ENCODE data around the gene PARD3B.

PARD3B gene

DNA sequence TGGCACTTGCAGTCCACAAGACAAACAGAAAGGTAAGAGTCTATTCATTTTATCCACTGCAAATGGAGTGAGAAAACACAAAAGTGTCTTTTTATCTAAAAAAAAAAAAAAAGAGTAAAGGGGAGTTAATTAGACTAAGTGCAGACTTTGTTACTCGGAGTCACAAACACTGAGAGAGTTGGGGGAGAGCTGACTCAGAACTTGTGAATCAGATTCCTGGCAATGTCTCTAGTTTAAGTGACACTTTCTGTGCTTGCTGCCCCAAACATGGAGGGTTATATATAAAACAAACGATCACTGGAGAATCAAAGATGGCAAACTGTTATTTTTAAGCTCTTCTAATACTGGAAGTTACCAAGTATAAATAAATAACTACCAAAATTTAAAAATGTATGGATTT lies 631.3 kb downstream of the PARD3B start:
- in situ Hi-C loops (cut with MboI; ENCODE audit: low sequenced_read_pairs, unreplicated experiment): no loop called here
- no peak for DNase-seq (ENCODE audit: low spot score)

DNA sequence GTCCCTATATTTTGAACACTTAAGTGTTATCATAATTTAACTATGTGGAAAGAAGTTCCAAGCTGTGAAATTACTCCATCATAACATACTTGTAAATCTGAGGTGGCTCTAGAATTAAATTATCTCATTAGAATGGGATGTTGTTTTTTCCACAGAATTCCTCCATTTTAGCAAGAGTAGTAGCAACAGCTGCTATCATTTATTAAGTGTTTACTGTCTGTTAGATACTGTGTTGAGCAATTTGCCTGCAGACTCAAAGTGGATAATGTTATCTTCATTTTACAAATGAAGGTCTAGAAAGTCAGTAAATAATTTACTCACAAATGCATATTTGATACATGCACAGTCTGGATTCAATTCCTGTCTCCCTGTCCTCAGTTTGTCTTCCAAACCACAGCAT lies 632.3 kb downstream of the PARD3B start:
- in situ Hi-C loops (cut with MboI; ENCODE audit: low sequenced_read_pairs, unreplicated experiment): no loop called here
- TF ChIP-seq, protein P1, sequence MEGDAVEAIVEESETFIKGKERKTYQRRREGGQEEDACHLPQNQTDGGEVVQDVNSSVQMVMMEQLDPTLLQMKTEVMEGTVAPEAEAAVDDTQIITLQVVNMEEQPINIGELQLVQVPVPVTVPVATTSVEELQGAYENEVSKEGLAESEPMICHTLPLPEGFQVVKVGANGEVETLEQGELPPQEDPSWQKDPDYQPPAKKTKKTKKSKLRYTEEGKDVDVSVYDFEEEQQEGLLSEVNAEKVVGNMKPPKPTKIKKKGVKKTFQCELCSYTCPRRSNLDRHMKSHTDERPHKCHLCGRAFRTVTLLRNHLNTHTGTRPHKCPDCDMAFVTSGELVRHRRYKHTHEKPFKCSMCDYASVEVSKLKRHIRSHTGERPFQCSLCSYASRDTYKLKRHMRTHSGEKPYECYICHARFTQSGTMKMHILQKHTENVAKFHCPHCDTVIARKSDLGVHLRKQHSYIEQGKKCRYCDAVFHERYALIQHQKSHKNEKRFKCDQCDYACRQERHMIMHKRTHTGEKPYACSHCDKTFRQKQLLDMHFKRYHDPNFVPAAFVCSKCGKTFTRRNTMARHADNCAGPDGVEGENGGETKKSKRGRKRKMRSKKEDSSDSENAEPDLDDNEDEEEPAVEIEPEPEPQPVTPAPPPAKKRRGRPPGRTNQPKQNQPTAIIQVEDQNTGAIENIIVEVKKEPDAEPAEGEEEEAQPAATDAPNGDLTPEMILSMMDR (IDR thresholded peaks at IDR 0.05; ENCODE audit: borderline replicate concordance, control extremely low read depth, extremely low read depth, insufficient read depth, missing control alignments): no peak
- DNase-seq (ENCODE audit: low spot score): no peak

More for the DNA sequence above, 631.3 kb downstream of the PARD3B start:
- TF ChIP-seq, protein P1 (IDR thresholded peaks at IDR 0.05; ENCODE audit: borderline replicate concordance, control extremely low read depth, extremely low read depth, insufficient read depth, missing control alignments): no peak

DNA sequence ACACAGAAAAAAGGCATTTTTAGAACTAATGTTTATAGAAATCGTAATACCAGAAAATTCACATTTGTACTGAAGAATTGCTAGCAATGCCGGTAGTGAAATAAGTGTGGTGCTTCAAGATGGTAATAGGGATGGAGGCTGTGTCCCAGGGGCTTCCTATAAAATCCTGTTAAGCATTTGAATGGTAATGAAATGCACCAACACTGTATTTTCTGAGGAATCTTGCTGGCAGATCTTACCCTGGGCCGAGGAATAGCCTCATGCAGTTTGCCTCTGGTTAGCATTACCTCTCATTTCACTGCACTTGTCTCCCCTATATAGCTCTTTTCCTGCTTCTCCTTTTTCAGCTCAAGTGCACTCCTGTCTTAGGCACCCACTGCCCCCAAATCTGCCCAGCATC lies 635.5 kb downstream of the PARD3B start:
- DNase-seq (ENCODE audit: low spot score): no peak
- TF ChIP-seq, protein P1 (IDR thresholded peaks at IDR 0.05; ENCODE audit: borderline replicate concordance, control extremely low read depth, extremely low read depth, insufficient read depth, missing control alignments): no peak
- in situ Hi-C loops (cut with MboI; ENCODE audit: low sequenced_read_pairs, unreplicated experiment): no loop called here

DNA sequence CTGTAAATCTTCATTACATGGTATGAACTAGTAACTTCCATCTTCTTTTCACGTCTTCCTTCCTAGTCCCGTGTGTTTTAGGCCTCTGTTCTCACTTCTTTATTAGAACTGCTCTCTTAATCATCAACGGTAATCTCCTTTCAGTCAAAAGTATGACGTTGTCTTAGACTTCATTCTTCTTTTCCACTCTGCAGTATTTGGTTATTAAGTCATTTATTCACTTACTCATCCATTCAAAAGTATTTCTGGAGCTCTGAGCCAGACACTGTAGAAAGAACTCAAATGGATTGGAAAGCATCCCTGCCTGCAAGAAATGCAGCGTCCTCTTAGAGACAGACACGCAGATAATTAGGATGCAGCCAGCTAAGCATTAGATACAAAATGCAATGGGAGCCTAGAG lies 642.5 kb downstream of the PARD3B start:
- TF ChIP-seq, protein P1 (IDR thresholded peaks at IDR 0.05; ENCODE audit: borderline replicate concordance, control extremely low read depth, extremely low read depth, insufficient read depth, missing control alignments): no peak
- in situ Hi-C loops (cut with MboI; ENCODE audit: low sequenced_read_pairs, unreplicated experiment): no loop called here
- DNase-seq (ENCODE audit: low spot score): no peak

DNA sequence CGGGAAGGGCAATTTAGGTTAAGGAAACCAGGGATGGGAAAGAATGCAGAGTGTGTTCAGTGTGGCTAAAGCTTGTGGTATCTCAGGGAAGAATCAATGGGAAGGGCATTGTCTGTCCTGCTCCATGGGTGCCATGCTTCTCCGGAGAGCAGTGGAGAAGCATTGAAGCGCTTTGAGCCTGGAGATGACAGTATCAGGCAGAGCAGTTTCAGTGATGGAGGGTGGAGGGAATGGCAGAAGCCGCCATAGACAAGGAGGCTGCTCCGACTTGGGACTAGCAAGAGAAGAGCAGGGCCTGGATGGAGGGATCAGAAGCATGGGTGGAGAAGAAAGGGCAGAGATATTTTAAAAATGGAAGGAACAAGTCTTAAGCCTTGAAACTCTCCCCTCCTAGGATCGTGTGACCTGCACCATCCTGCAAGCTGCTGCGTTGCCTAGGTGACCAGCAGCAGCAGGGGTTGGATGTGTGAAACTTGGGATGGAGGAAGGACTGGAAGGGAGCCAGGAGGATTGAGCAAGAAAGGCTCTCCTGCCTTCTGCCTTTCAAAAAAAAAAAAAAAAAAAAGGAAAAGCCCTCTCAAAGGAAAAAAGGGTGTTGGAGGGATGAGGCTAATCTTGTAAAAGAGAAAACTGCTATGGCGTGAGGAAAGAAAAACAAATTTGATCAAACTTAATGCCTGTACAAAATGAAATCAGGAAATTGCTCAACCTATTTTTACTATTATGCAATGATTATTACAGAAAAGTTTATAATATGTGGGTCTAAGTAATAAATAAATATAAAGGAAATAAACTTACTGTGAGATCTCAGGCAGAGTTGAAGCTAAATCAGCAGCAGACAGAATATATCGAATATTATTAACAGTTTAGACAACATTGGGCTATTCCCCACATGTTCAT lies 643.2 kb downstream of the PARD3B start:
- no peak for DNase-seq (ENCODE audit: low spot score)
- TF ChIP-seq, protein P1 (IDR thresholded peaks at IDR 0.05; ENCODE audit: borderline replicate concordance, control extremely low read depth, extremely low read depth, insufficient read depth, missing control alignments): no peak

DNA sequence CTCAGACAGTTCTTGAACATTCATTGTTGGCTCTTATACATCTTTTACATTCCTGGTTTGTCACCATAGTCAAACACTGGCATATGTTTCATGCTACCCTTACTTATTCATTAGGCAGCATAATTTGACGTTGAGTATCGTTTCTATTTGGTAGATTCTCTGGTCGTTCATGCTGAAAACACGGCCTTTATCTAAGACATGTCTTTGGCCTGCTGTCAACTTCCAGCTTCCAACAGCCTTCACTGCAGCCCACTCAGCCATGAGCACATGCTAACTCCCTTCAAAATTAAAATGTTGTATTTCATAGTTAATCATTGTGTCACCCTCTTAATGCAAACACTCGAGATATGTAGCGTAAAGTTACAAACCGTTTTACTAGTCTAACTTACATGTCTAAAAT lies 644.0 kb downstream of the PARD3B start:
- no peak for DNase-seq (ENCODE audit: low spot score)
- TF ChIP-seq, protein P1 (IDR thresholded peaks at IDR 0.05; ENCODE audit: borderline replicate concordance, control extremely low read depth, extremely low read depth, insufficient read depth, missing control alignments): no peak
- in situ Hi-C loops (cut with MboI; ENCODE audit: low sequenced_read_pairs, unreplicated experiment): no loop called here

More for the DNA sequence above, 643.2 kb downstream of the PARD3B start:
- in situ Hi-C loops (cut with MboI; ENCODE audit: low sequenced_read_pairs, unreplicated experiment): no loop called here

Measured in GM13976 (cell line).